ENCODE measurements around the gene C18orf63. TPM values are rescaled to one million over a fixed set of nuclear protein-coding genes. Genes with fewer than 3 reads are reported as not detected.
"Not testable (repeated sequence)": the region's sequence is repeated elsewhere in the genome, so short reads cannot be mapped to it uniquely, and the experiment has no call there.

The C18orf63 gene
- polyA plus RNA-seq, 1 experiment: not detected

GRCh38 chr18:74290021-74290420 lies 25.6 kb upstream of the C18orf63 start:
- Histone ChIP-seq H3K9me3 (ENCODE audit: control insufficient read depth, insufficient read depth, low read length) (peaks cover 5% of the 10 kb centered on the region; the same call in 1 of the 2 replicates), H3K27me3 (ENCODE audit: control insufficient read depth, insufficient read depth, low read length) (no peaks in the 10 kb centered on the region), H3K4me3 (ENCODE audit: low read depth, low read length) (no peak overlapping the region), H3K27ac (ENCODE audit: low read depth, low read length) (no peak overlapping the region)
- no peak for DNase-seq (ENCODE audit: low read depth, low spot score)
- POLR2A ChIA-PET: no interaction called here
- TF ChIP-seq, protein P1, sequence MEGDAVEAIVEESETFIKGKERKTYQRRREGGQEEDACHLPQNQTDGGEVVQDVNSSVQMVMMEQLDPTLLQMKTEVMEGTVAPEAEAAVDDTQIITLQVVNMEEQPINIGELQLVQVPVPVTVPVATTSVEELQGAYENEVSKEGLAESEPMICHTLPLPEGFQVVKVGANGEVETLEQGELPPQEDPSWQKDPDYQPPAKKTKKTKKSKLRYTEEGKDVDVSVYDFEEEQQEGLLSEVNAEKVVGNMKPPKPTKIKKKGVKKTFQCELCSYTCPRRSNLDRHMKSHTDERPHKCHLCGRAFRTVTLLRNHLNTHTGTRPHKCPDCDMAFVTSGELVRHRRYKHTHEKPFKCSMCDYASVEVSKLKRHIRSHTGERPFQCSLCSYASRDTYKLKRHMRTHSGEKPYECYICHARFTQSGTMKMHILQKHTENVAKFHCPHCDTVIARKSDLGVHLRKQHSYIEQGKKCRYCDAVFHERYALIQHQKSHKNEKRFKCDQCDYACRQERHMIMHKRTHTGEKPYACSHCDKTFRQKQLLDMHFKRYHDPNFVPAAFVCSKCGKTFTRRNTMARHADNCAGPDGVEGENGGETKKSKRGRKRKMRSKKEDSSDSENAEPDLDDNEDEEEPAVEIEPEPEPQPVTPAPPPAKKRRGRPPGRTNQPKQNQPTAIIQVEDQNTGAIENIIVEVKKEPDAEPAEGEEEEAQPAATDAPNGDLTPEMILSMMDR (IDR thresholded peaks at IDR 0.05; ENCODE audit: low read depth, low read length): no peak
- CTCF ChIA-PET: interaction anchor here (0.6 to 1.6 kb wide), 3 partner anchors 20 to 57 kb away, joined by 3 to 4 read pairs (median 3); no protein-coding TSS in a partner anchor

DNA sequence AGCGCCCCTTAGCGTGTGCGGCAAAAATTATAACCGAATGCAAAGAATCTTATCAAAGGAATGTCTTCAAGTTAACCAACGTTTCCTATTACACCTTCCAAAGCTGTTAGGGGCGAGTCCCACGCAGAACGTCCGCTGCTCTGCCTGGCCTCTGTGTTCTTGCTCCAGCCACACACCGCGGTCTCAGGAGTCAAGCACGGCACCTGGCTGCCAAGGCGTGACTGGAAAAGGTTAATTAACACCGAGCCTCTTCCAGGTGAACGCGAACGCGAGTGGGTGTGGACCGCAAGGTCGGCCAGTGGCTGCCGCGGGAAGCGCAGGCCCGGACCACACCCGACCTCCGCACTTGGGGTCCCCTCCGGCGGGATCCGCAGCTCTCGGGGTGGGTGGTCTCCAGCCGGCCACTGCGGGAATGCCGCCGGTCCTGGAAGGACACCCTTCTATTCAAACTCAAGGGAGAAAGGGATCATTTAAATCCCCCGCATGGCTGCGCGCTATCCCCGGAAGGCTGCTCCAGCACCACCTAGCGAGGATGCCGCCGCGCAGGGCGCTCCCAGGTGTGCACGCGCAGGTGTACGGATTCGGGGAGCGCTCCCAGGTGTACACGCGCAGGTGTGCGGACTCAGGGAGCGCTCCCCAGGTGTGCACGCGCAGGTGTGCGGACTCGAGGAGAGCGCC lies 24.7 kb upstream of the C18orf63 start:
- Histone ChIP-seq H3K4me3 (ENCODE audit: low read depth, low read length) (peak overlapping the region; percentile 97), H3K27ac (ENCODE audit: low read depth, low read length) (no peak overlapping the region), H3K9me3 (ENCODE audit: control insufficient read depth, insufficient read depth, low read length) (peaks cover 5% of the 10 kb centered on the region; the same call in 1 of the 2 replicates), H3K27me3 (ENCODE audit: control insufficient read depth, insufficient read depth, low read length) (no peaks in the 10 kb centered on the region)
- POLR2A ChIA-PET: no interaction called here
- CTCF ChIA-PET: no interaction called here
- DNase-seq (ENCODE audit: low read depth, low spot score): no peak
- TF ChIP-seq, protein P1 (IDR thresholded peaks at IDR 0.05; ENCODE audit: low read depth, low read length): no peak

GRCh38 chr18:74291472-74291770 lies 24.2 kb upstream of the C18orf63 start:
- CTCF ChIA-PET: no interaction called here
- H3K27ac ChIP-seq (ENCODE audit: low read depth, low read length): no peak overlapping the region
- DNase-seq (ENCODE audit: low read depth, low spot score): no peak
- H3K9me3 ChIP-seq (ENCODE audit: control insufficient read depth, insufficient read depth, low read length): peaks cover 5% of the 10 kb centered on the region; the same call in 1 of the 2 replicates
- POLR2A ChIA-PET: no interaction called here
- TF ChIP-seq, protein P1 (IDR thresholded peaks at IDR 0.05; ENCODE audit: low read depth, low read length): no peak
- H3K4me3 ChIP-seq (ENCODE audit: low read depth, low read length): peak overlapping the region; percentile 97
- H3K27me3 ChIP-seq (ENCODE audit: control insufficient read depth, insufficient read depth, low read length): no peaks in the 10 kb centered on the region

GRCh38 chr18:74291771-74292540 lies 23.7 kb upstream of the C18orf63 start, which contains the start of gene CYB5A:
TSS of gene CYB5A (minus strand) at chr18:74291963. CDS start at chr18:74291875, 88 bp downstream.
- H3K27me3 ChIP-seq (ENCODE audit: control insufficient read depth, insufficient read depth, low read length): no peaks in the 10 kb centered on the region
- TF ChIP-seq, protein P1 (IDR thresholded peaks at IDR 0.05; ENCODE audit: low read depth, low read length): peak; percentile 24; the same call in 1 of the 2 replicates
- H3K4me3 ChIP-seq (ENCODE audit: low read depth, low read length): peak within 1 kb of the TSS; percentile 97
- peaks cover 5% of the 10 kb centered on the region; the same call in 1 of the 2 replicates for H3K9me3 ChIP-seq (ENCODE audit: control insufficient read depth, insufficient read depth, low read length)
- CTCF ChIA-PET: no interaction called here
- H3K27ac ChIP-seq (ENCODE audit: low read depth, low read length): peak within 1 kb of the TSS; percentile 21
- POLR2A ChIA-PET: no interaction called here
- DNase-seq (ENCODE audit: low read depth, low spot score): peak; percentile 94

GRCh38 chr18:74292541-74292858 lies 23.1 kb upstream of the C18orf63 start:
- POLR2A ChIA-PET: no interaction called here
- TF ChIP-seq, protein P1 (IDR thresholded peaks at IDR 0.05; ENCODE audit: low read depth, low read length): no peak
- Histone ChIP-seq H3K4me3 (ENCODE audit: low read depth, low read length) (peak overlapping the region; percentile 97), H3K9me3 (ENCODE audit: control insufficient read depth, insufficient read depth, low read length) (peaks cover 5% of the 10 kb centered on the region; the same call in 1 of the 2 replicates), H3K27ac (ENCODE audit: low read depth, low read length) (peak overlapping the region; percentile 21), H3K27me3 (ENCODE audit: control insufficient read depth, insufficient read depth, low read length) (no peaks in the 10 kb centered on the region)
- CTCF ChIA-PET: no interaction called here
- DNase-seq (ENCODE audit: low read depth, low spot score): no peak

DNA sequence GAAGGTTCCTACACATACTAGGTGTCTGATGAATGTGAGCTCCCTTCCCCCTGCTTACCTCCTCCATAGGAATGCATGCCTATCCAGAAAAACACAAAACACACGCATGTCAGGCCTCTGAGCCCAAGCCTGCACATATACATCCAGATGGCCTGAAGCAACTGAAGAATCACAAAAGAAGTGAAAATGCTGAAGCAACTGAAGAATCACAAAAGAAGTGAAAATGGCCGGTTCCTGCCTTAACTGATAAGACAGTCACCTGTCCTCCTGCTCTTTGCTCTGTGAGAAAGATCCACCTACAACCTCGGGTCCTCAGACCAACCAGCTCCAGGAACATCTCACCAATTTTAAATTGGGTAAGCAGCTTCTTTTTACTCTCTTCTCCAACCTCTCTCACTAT lies 22.7 kb upstream of the C18orf63 start:
- H3K9me3 ChIP-seq (ENCODE audit: control insufficient read depth, insufficient read depth, low read length); H3K4me3 ChIP-seq (ENCODE audit: low read depth, low read length); POLR2A ChIA-PET; DNase-seq (ENCODE audit: low read depth, low spot score); CTCF ChIA-PET; H3K27me3 ChIP-seq (ENCODE audit: control insufficient read depth, insufficient read depth, low read length); H3K27ac ChIP-seq (ENCODE audit: low read depth, low read length): not testable (repeated sequence)

Measured in AG04450 (cell line).